Sigmoid colon (tissue), 7 donors: ENCODE measurements around the gene KY. TPM values are rescaled to one million over a fixed set of nuclear protein-coding genes. Genes with fewer than 3 reads are reported as not detected.

Source experiments
- DNase-seq: peaks from one replicate; pipeline ENCODE4 v3.0.0-alpha.2; 2019
- H3K27ac ChIP-seq, 4 donors: fragments of 200-600 bp; sonication (generic); one replicate each; pipeline ENCODE4 v1.5.1; 2016 to 2019; ENCODE audit warnings: mild to moderate bottlenecking in 1 of 4
- H3K27me3 ChIP-seq, 3 donors: fragments of 200-600 bp; sonication (generic); one replicate each; pipeline ENCODE4 v1.5.1; 2019; ENCODE audit warnings: mild to moderate bottlenecking in 1 of 3
- H3K36me3 ChIP-seq, 4 donors: fragments of 200-600 bp; sonication (generic); one replicate each; pipeline ENCODE4 v1.5.1; 2016 to 2019
- H3K4me1 ChIP-seq, 4 donors: fragments of 200-600 bp; sonication (generic); one replicate each; pipeline ENCODE4 v1.5.1; 2017 to 2019
- H3K4me3 ChIP-seq, 4 donors: fragments of 200-600 bp; sonication (generic); one replicate each; pipeline ENCODE4 v1.5.1; 2017 to 2019; ENCODE audit warnings: mild to moderate bottlenecking in 2 of 4, moderate library complexity in 1 of 4
- H3K9me3 ChIP-seq, 4 donors: fragments of 200-600 bp in 3 of 4; sonication (generic) in 3 of 4; one replicate each; pipeline versions ENCODE4 v1.5.1 to v1.6.1; 2013 to 2019
- CTCF ChIP-seq, 4 experiments: fragments of 450-650 bp in 3 of 4; fragments of 200-600 bp in 1 of 4; IDR thresholded peaks; one replicate each; pipeline ENCODE4 v1.5.1; 2016 to 2019; ENCODE audit warnings: antibody characterized with exemption in 4 of 4, mild to moderate bottlenecking in 3 of 4, moderate library complexity in 2 of 4
- EP300 ChIP-seq, 4 donors: sonication (generic); formaldehyde crosslinking; IDR thresholded peaks; one replicate each; pipeline ENCODE4 v1.6.1; 2017; ENCODE audit warnings: antibody characterized with exemption in 4 of 4
- POLR2A ChIP-seq, 2 donors: fragments of 450-650 bp; IDR thresholded peaks; one replicate each; pipeline ENCODE4 v1.6.1; 2016; ENCODE audit warnings: antibody characterized with exemption in 2 of 2, mild to moderate bottlenecking in 2 of 2, moderate library complexity in 2 of 2
- POLR2AphosphoS5 ChIP-seq, 4 donors: sonication (generic); formaldehyde crosslinking; IDR thresholded peaks; one replicate each; pipeline ENCODE4 v1.6.1; 2017; ENCODE audit warnings: antibody characterized with exemption in 4 of 4
- WGBS, 2 donors: extraction: QIAGEN DNeasy Blood & Tissue Kit; methylation state at CpG; one replicate each; pipeline ENCODE4 v1.1.7; 2013; 5-methylcytosine and 5-hydroxymethylcytosine counted together
- intact Hi-C: fragments of 100-400 bp; cut with DNase I; formaldehyde crosslinking; loops from one replicate; pipeline ENCODE4 v1.15.1; 2023
- polyA plus RNA-seq, 3 donors: library from polyadenylated mRNA; stranded (reverse); fragments of 200-250 nt; gene quantifications; one replicate each; pipeline ENCODE4 v1.2.3, GENCODE V29; 2013
- total RNA-seq, 4 donors: library from RNA; depleted of rRNA; stranded (reverse); fragments of >200 nt; gene quantifications; one replicate each; pipeline ENCODE4 v1.1.0, GENCODE V29; 2016
- donor health status: healthy with polysubstance abuse.
- donor health status: Bipolar disorder and iron deficiency.
- donor health status: healthy.

KY gene
- total and polyA plus RNA-seq, 7 donors = 0.13 to 3.9 (median 3.0) TPM; not detected in 2

GRCh38 chr3:134621854-134622253 is 29.0 kb downstream of the KY start:
- WGBS, 2 donors = 64 to 82% methylated on average over 3 of the region's 3 CpGs
- Histone ChIP-seq H3K27ac (no peak overlapping the region), H3K9me3 (peaks cover 0 to 2% (median 0%) of the 10 kb centered on the region in 4 donors), H3K27me3 (no peaks in the 10 kb centered on the region), H3K4me3 (no peak overlapping the region), H3K36me3 (peaks cover 0 to 21% (median 0%) of the 10 kb centered on the region in 4 donors), H3K4me1 (no peaks in the 10 kb centered on the region)
- intact Hi-C loops = no loop called here
- no peak for DNase-seq
- TF ChIP-seq POLR2A (IDR thresholded peaks at IDR 0.05) = no peak
- TF ChIP-seq POLR2AphosphoS5 (IDR thresholded peaks at IDR 0.05) = no peak
- TF ChIP-seq EP300 (IDR thresholded peaks at IDR 0.05) = no peak
- no peak for TF ChIP-seq CTCF (IDR thresholded peaks at IDR 0.05)

- Histone ChIP-seq H3K27ac (no peak overlapping the region), H3K9me3 (peaks cover 0 to 2% (median 0%) of the 10 kb centered on the region in 4 donors), H3K36me3 (peaks cover 0 to 21% (median 0%) of the 10 kb centered on the region in 4 donors), H3K4me3 (no peak overlapping the region), H3K4me1 (no peaks in the 10 kb centered on the region), H3K27me3 (no peaks in the 10 kb centered on the region)
- no peak for DNase-seq
- TF ChIP-seq EP300 (IDR thresholded peaks at IDR 0.05) (no peak), POLR2AphosphoS5 (IDR thresholded peaks at IDR 0.05) (no peak), POLR2A (IDR thresholded peaks at IDR 0.05) (no peak), CTCF (IDR thresholded peaks at IDR 0.05) (no peak)
- 86% methylated on average over 5 of the region's 5 CpGs for WGBS, 2 donors
- intact Hi-C loops = no loop called here
These were observed 30.2 kb downstream of the KY start for GRCh38 chr3:134620476-134621115.

GRCh38 chr3:134619884-134620445 is 30.9 kb downstream of the KY start:
- no peak overlapping the region for H3K27ac ChIP-seq
- WGBS, 2 donors = 86 to 89% methylated on average over 8 of the region's 8 CpGs
- H3K27me3 ChIP-seq = no peaks in the 10 kb centered on the region
- intact Hi-C loops = no loop called here
- H3K36me3 ChIP-seq = peaks cover 0 to 21% (median 0%) of the 10 kb centered on the region in 4 donors
- no peak for TF ChIP-seq POLR2AphosphoS5 (IDR thresholded peaks at IDR 0.05)
- no peak for TF ChIP-seq CTCF (IDR thresholded peaks at IDR 0.05)
- TF ChIP-seq POLR2A (IDR thresholded peaks at IDR 0.05) = no peak
- no peak for TF ChIP-seq EP300 (IDR thresholded peaks at IDR 0.05)
- H3K4me3 ChIP-seq = no peak overlapping the region
- no peaks in the 10 kb centered on the region for H3K4me1 ChIP-seq
- H3K9me3 ChIP-seq = peaks cover 0 to 2% (median 0%) of the 10 kb centered on the region in 4 donors
- DNase-seq = no peak

GRCh38 chr3:134619301-134619615 is 31.6 kb downstream of the KY start:
- no peaks in the 10 kb centered on the region for H3K9me3 ChIP-seq
- no peaks in the 10 kb centered on the region for H3K4me1 ChIP-seq
- H3K36me3 ChIP-seq = peaks cover 0 to 21% (median 0%) of the 10 kb centered on the region in 4 donors
- no peak for DNase-seq
- no peak for TF ChIP-seq EP300 (IDR thresholded peaks at IDR 0.05)
- no peak for TF ChIP-seq POLR2A (IDR thresholded peaks at IDR 0.05)
- no peak for TF ChIP-seq CTCF (IDR thresholded peaks at IDR 0.05)
- TF ChIP-seq POLR2AphosphoS5 (IDR thresholded peaks at IDR 0.05) = no peak
- intact Hi-C loops = no loop called here
- H3K4me3 ChIP-seq = no peak overlapping the region
- H3K27ac ChIP-seq = no peak overlapping the region
- H3K27me3 ChIP-seq = no peaks in the 10 kb centered on the region
- WGBS, 2 donors = 89 to 90% methylated on average over 2 of the region's 2 CpGs
